ENCODE measurements around the gene GPR107. TPM values are rescaled to one million over a fixed set of nuclear protein-coding genes. Genes with fewer than 3 reads are reported as not detected.

Gene GPR107
- total RNA-seq, 1 donor from 2014 or later: 67.4 TPM

DNA sequence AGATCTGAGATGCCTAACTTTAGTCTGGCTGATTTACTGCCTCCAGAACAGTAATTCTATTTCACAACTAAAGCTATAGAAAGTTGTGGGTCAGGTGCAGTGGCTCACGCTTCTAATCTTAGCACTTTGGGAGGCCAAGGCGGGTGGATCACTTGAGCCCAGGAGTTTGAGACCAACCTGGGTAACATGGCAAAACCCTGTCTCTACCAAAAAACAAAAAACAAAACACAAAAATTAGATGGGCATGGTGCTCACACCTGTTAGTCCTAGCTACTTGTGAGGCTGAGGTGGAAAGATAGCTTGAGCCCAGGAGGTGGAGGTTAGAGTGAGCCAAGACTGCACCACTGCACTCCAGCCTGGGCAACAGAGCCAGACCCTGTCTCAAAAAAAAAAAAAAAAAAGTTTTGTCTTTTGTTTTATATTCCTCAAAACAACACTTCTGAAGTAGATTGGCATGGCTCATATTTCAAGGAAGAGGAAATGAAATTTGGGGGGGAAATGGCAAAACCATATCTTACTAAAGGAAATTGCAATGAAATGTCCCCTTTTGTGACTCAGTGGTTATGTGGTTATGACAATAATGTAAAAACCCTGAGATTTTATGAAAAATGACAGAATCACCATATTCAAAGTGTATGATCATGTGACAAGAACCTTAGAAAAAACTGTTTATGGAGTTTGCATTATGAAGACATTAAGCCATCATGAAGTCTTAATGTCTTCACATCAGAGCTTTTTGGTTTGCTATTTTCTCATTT, 26.9 kb upstream of the GPR107 start:
- Mint-ChIP-seq H3K4me3 (no peak overlapping the region), H3K4me1 (peaks cover 4% of the 10 kb centered on the region), H3K27ac (no peak overlapping the region), H3K9me3 (peaks cover 8% of the 10 kb centered on the region), H3K27me3 (ENCODE audit: low read depth) (no peaks in the 10 kb centered on the region), H3K36me3 (no peaks in the 10 kb centered on the region)
- no peak for DNase-seq (ENCODE audit: low spot score in 2 of 2, unreplicated experiment in 2 of 2)
- TF ChIP-seq, protein P1, sequence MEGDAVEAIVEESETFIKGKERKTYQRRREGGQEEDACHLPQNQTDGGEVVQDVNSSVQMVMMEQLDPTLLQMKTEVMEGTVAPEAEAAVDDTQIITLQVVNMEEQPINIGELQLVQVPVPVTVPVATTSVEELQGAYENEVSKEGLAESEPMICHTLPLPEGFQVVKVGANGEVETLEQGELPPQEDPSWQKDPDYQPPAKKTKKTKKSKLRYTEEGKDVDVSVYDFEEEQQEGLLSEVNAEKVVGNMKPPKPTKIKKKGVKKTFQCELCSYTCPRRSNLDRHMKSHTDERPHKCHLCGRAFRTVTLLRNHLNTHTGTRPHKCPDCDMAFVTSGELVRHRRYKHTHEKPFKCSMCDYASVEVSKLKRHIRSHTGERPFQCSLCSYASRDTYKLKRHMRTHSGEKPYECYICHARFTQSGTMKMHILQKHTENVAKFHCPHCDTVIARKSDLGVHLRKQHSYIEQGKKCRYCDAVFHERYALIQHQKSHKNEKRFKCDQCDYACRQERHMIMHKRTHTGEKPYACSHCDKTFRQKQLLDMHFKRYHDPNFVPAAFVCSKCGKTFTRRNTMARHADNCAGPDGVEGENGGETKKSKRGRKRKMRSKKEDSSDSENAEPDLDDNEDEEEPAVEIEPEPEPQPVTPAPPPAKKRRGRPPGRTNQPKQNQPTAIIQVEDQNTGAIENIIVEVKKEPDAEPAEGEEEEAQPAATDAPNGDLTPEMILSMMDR (IDR thresholded peaks at IDR 0.05; ENCODE audit: unreplicated experiment): no peak

GRCh38 chr9:130027533-130028365, 26.0 kb upstream of the GPR107 start:
- H3K4me1 Mint-ChIP-seq: peaks cover 5% of the 10 kb centered on the region
- no peak overlapping the region for H3K27ac Mint-ChIP-seq
- H3K9me3 Mint-ChIP-seq: peaks cover 8% of the 10 kb centered on the region
- DNase-seq (ENCODE audit: low spot score in 2 of 2, unreplicated experiment in 2 of 2): no peak
- H3K4me3 Mint-ChIP-seq: no peak overlapping the region
- no peaks in the 10 kb centered on the region for H3K36me3 Mint-ChIP-seq
- TF ChIP-seq, protein P1 (IDR thresholded peaks at IDR 0.05; ENCODE audit: unreplicated experiment): no peak
- no peaks in the 10 kb centered on the region for H3K27me3 Mint-ChIP-seq (ENCODE audit: low read depth)

DNA sequence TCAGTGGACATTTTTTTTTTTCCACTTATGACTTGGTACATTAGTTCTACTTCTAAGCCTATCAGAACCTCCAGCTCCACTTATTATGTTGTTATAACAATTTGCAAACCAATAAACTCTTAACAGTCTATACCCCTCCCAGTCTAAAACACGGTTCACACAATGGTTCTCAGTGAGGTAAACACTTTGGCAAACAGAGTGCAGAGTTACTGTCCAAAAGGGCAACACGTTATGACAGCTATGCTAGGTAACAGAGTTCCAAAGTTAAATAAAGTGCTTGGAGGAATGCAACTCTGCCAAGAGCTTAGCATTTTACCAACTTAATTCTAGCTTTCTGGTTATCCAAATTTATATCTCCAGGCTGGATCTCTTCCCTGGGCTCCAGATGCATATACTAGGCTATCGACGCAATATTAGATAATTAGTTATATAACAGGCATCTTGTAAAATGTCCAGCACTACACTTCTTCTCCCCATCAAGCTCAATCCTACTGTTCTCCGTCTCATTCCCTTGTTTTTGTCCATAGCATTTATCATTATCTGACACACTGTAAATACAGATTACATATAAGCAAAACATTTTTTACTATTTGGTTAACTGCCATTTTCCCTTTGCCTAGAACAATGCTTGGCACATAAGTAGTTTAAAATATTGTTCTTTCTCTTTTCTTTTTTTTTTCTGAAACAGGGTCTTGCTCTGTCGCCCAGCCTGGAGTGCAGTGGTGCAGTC, 25.0 kb upstream of the GPR107 start:
- Mint-ChIP-seq H3K4me3 (no peak overlapping the region), H3K27me3 (ENCODE audit: low read depth) (no peaks in the 10 kb centered on the region), H3K9me3 (peaks cover 8% of the 10 kb centered on the region), H3K4me1 (peaks cover 4% of the 10 kb centered on the region), H3K27ac (no peak overlapping the region), H3K36me3 (no peaks in the 10 kb centered on the region)
- TF ChIP-seq, protein P1 (IDR thresholded peaks at IDR 0.05; ENCODE audit: unreplicated experiment): no peak
- no peak for DNase-seq (ENCODE audit: low spot score in 2 of 2, unreplicated experiment in 2 of 2)

- H3K36me3 Mint-ChIP-seq: no peaks in the 10 kb centered on the region
- H3K4me1 Mint-ChIP-seq: peaks cover 4% of the 10 kb centered on the region
- H3K27ac Mint-ChIP-seq: peak overlapping the region; percentile 13
- no peaks in the 10 kb centered on the region for H3K27me3 Mint-ChIP-seq (ENCODE audit: low read depth)
- no peak overlapping the region for H3K4me3 Mint-ChIP-seq
- H3K9me3 Mint-ChIP-seq: peaks cover 8% of the 10 kb centered on the region
- TF ChIP-seq, protein P1 (IDR thresholded peaks at IDR 0.05; ENCODE audit: unreplicated experiment): no peak
- DNase-seq (ENCODE audit: low spot score in 2 of 2, unreplicated experiment in 2 of 2): no peak
Measured at GRCh38 chr9:130029223-130029973, 24.3 kb upstream of the GPR107 start.

- peaks cover 3% of the 10 kb centered on the region for H3K36me3 Mint-ChIP-seq
- no peak overlapping the region for H3K27ac Mint-ChIP-seq
- no peak overlapping the region for H3K4me3 Mint-ChIP-seq
- H3K9me3 Mint-ChIP-seq: peaks cover 8% of the 10 kb centered on the region
- TF ChIP-seq, protein P1 (IDR thresholded peaks at IDR 0.05; ENCODE audit: unreplicated experiment): no peak
- H3K27me3 Mint-ChIP-seq (ENCODE audit: low read depth): no peaks in the 10 kb centered on the region
- H3K4me1 Mint-ChIP-seq: peaks cover 4% of the 10 kb centered on the region
- no peak for DNase-seq (ENCODE audit: low spot score in 2 of 2, unreplicated experiment in 2 of 2)
Measured at GRCh38 chr9:130030651-130031127, 23.0 kb upstream of the GPR107 start.
